GM23248 (cell line): ENCODE measurements around the gene OTULINL.

Experiments used
- EZH2 ChIP-seq: fragments of 200-600 bp; sonication (generic); IDR thresholded peaks from 2 replicates; pipeline ENCODE4 v1.6.1; 2018; ENCODE audit warnings: antibody characterized with exemption, mild to moderate bottlenecking; ENCODE audit not compliant: insufficient read depth, poor library complexity, severe bottlenecking
- EZH2phosphoT487 ChIP-seq: fragments of 200-600 bp; sonication (generic); IDR thresholded peaks from 2 replicates; pipeline ENCODE4 v1.6.1; 2018; ENCODE audit warnings: antibody characterized with exemption, moderate library complexity, mild to moderate bottlenecking, low read depth; ENCODE audit not compliant: insufficient read depth

- no peak for TF ChIP-seq EZH2phosphoT487
- no peak for TF ChIP-seq EZH2
These were observed 33.9 kb upstream of the OTULINL start for GRCh38 chr5:14547666-14548065.
